HEK293 (cell line): ENCODE measurements around the gene C6orf136.

Experiments used
- GLI2 ChIP-seq: fragments of 450-650 bp; formaldehyde crosslinking; IDR thresholded peaks from 2 replicates; pipeline ENCODE4; 2017; ENCODE audit warnings: missing biosample characterization, missing genetic modification characterization, low read depth, borderline replicate concordance
- IKZF3 ChIP-seq: fragments of 450-650 bp; IDR thresholded peaks from 2 replicates; pipeline ENCODE4 v1.5.0; 2018; ENCODE audit warnings: missing biosample characterization, mild to moderate bottlenecking, missing genetic modification characterization, moderate library complexity
- KLF8 ChIP-seq: fragments of 450-650 bp; formaldehyde crosslinking; IDR thresholded peaks from 2 replicates; pipeline ENCODE4 v1.5.1; 2016; ENCODE audit warnings: missing biosample characterization, missing genetic modification characterization
- RBAK ChIP-seq: fragments of 450-650 bp; formaldehyde crosslinking; IDR thresholded peaks from 2 replicates; pipeline ENCODE4 v1.5.1; 2016; ENCODE audit warnings: missing biosample characterization, missing genetic modification characterization
- YY2 ChIP-seq: fragments of 450-650 bp; formaldehyde crosslinking; IDR thresholded peaks from 2 replicates; pipeline ENCODE4 v1.5.1; 2016; ENCODE audit warnings: missing biosample characterization, missing genetic modification characterization
- ZBTB8A ChIP-seq: fragments of 450-650 bp; formaldehyde crosslinking; IDR thresholded peaks from 2 replicates; pipeline ENCODE4 v1.5.1; 2016; ENCODE audit warnings: missing biosample characterization, missing genetic modification characterization
- ZFP37 ChIP-seq: fragments of 450-650 bp; formaldehyde crosslinking; IDR thresholded peaks from 2 replicates; pipeline ENCODE4 v1.5.1; 2016; ENCODE audit warnings: missing biosample characterization, missing genetic modification characterization
- ZNF10 ChIP-seq: fragments of 450-650 bp; formaldehyde crosslinking; IDR thresholded peaks from 2 replicates; pipeline ENCODE4 v1.5.1; 2017; ENCODE audit warnings: missing biosample characterization, missing genetic modification characterization
- ZNF138 ChIP-seq: fragments of 450-650 bp; formaldehyde crosslinking; IDR thresholded peaks from 2 replicates; pipeline ENCODE4 v1.5.1; 2016; ENCODE audit warnings: missing biosample characterization, missing genetic modification characterization, borderline replicate concordance
- ZNF175 ChIP-seq: fragments of 450-650 bp; formaldehyde crosslinking; IDR thresholded peaks from 2 replicates; pipeline ENCODE4 v1.5.1; 2016; ENCODE audit warnings: missing biosample characterization, missing genetic modification characterization
- ZNF19 ChIP-seq: fragments of 450-650 bp; formaldehyde crosslinking; IDR thresholded peaks from 2 replicates; pipeline ENCODE4; 2016; ENCODE audit warnings: missing biosample characterization, missing genetic modification characterization, low read depth
- ZNF211 ChIP-seq: fragments of 450-650 bp; formaldehyde crosslinking; IDR thresholded peaks from 2 replicates; pipeline ENCODE4 v1.5.1; 2016; ENCODE audit warnings: low read depth, missing biosample characterization, missing genetic modification characterization
- ZNF239 ChIP-seq: fragments of 450-650 bp; formaldehyde crosslinking; IDR thresholded peaks from 2 replicates; pipeline ENCODE4 v1.5.1; 2016; ENCODE audit warnings: missing biosample characterization, missing genetic modification characterization
- ZNF426 ChIP-seq: fragments of 450-650 bp; formaldehyde crosslinking; IDR thresholded peaks from 2 replicates; pipeline ENCODE4 v1.5.1; 2017; ENCODE audit warnings: missing biosample characterization, missing genetic modification characterization, mild to moderate bottlenecking, inconsistent platforms, moderate library complexity
- ZNF501 ChIP-seq: fragments of 450-650 bp; formaldehyde crosslinking; IDR thresholded peaks from 2 replicates; pipeline ENCODE4 v1.5.1; 2016; ENCODE audit warnings: missing biosample characterization, missing genetic modification characterization
- ZNF561 ChIP-seq: fragments of 450-650 bp; IDR thresholded peaks from 2 replicates; pipeline ENCODE4 v1.5.1; 2018; ENCODE audit warnings: missing biosample characterization, missing genetic modification characterization, borderline replicate concordance
- ZNF677 ChIP-seq: fragments of 450-650 bp; IDR thresholded peaks from 2 replicates; pipeline ENCODE4 v1.5.0; 2018; ENCODE audit warnings: missing biosample characterization, mild to moderate bottlenecking, missing genetic modification characterization, moderate library complexity
- ZNF701 ChIP-seq: fragments of 450-650 bp; formaldehyde crosslinking; IDR thresholded peaks from 2 replicates; pipeline ENCODE4 v1.5.1; 2016; ENCODE audit warnings: missing biosample characterization, missing genetic modification characterization
- ZNF747 ChIP-seq: fragments of 450-650 bp; formaldehyde crosslinking; IDR thresholded peaks from 2 replicates; pipeline ENCODE4 v1.5.1; 2016; ENCODE audit warnings: missing biosample characterization, missing genetic modification characterization
- ZNF785 ChIP-seq: fragments of 450-650 bp; formaldehyde crosslinking; IDR thresholded peaks from 2 replicates; pipeline ENCODE4 v1.5.1; 2016; ENCODE audit warnings: missing biosample characterization, missing genetic modification characterization
- ZNF791 ChIP-seq: fragments of 450-650 bp; formaldehyde crosslinking; IDR thresholded peaks from 2 replicates; pipeline ENCODE4 v1.5.1; 2016; ENCODE audit warnings: missing biosample characterization, missing genetic modification characterization
- ZNF837 ChIP-seq: fragments of 450-650 bp; formaldehyde crosslinking; IDR thresholded peaks from 2 replicates; pipeline ENCODE4 v1.5.1; 2016; ENCODE audit warnings: missing biosample characterization, missing genetic modification characterization
- TF ChIP-seq, protein P1 (sequence below): fragments of 450-650 bp; formaldehyde crosslinking; IDR thresholded peaks from 2 replicates; pipeline ENCODE4 v1.5.1; 2016; ENCODE audit warnings: missing biosample characterization, missing genetic modification characterization, borderline replicate concordance
- TF ChIP-seq, protein P2 (sequence below): IDR thresholded peaks from 2 replicates; pipeline ENCODE4 v1.6.1; 2011; ENCODE audit warnings: mild to moderate bottlenecking, low read depth, low read length, borderline replicate concordance
- TF ChIP-seq, protein P3 (sequence below): fragments of 450-650 bp; formaldehyde crosslinking; IDR thresholded peaks from 2 replicates; pipeline ENCODE4 v1.5.1; 2016; ENCODE audit warnings: missing biosample characterization, missing genetic modification characterization, low read depth
- TF ChIP-seq, protein P4 (sequence below): fragments of 450-650 bp; IDR thresholded peaks from 2 replicates; pipeline ENCODE4 v1.5.1; 2018; ENCODE audit warnings: missing biosample characterization, missing genetic modification characterization
- TF ChIP-seq, protein P5 (sequence below): fragments of 450-650 bp; formaldehyde crosslinking; IDR thresholded peaks from 2 replicates; pipeline ENCODE4 v1.5.1; 2017; ENCODE audit warnings: missing biosample characterization, missing genetic modification characterization

Gene C6orf136

DNA sequence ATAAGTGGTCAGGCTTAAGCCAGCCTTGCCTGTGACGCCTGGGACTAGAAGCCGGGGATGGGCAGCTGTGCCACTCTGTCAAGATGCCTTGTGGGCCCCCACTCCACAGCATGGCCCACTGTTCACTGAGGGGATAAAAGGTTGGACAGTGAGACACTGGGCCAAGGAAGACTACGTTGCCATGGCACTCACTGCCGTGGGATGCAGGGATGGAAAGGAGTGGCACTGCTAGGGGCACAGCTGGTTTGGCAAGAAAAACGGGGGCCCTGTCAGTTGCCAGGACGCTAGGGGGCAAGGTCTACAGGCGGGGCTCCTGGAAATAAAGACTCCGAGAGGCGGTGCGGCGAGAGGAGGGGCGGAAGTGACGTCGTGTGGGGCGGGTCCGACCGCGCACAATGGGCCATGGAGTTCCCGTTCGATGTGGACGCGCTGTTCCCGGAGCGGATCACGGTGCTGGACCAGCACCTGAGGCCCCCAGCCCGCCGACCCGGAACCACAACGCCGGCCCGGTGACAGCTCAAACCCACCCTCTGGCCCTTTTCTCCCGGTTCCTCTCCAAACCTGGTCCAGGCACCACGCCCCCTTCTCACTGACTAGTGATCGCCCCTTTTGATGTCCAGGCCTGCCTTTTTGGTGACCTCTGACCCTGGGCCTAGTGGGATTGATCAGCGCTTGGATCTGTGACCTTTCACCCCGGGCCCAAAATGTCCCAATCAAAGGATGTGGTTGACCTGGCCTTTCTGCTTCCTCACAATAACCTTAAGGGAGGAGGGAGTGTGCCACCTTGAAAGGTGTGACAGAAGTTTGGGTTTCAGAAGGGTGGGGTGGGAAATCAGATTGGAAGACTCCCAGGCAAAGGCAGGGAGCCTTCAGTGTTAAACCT is 20.2 kb upstream of the C6orf136 start, which contains the start of gene ATAT1 (continued):
- TF ChIP-seq, protein P1, sequence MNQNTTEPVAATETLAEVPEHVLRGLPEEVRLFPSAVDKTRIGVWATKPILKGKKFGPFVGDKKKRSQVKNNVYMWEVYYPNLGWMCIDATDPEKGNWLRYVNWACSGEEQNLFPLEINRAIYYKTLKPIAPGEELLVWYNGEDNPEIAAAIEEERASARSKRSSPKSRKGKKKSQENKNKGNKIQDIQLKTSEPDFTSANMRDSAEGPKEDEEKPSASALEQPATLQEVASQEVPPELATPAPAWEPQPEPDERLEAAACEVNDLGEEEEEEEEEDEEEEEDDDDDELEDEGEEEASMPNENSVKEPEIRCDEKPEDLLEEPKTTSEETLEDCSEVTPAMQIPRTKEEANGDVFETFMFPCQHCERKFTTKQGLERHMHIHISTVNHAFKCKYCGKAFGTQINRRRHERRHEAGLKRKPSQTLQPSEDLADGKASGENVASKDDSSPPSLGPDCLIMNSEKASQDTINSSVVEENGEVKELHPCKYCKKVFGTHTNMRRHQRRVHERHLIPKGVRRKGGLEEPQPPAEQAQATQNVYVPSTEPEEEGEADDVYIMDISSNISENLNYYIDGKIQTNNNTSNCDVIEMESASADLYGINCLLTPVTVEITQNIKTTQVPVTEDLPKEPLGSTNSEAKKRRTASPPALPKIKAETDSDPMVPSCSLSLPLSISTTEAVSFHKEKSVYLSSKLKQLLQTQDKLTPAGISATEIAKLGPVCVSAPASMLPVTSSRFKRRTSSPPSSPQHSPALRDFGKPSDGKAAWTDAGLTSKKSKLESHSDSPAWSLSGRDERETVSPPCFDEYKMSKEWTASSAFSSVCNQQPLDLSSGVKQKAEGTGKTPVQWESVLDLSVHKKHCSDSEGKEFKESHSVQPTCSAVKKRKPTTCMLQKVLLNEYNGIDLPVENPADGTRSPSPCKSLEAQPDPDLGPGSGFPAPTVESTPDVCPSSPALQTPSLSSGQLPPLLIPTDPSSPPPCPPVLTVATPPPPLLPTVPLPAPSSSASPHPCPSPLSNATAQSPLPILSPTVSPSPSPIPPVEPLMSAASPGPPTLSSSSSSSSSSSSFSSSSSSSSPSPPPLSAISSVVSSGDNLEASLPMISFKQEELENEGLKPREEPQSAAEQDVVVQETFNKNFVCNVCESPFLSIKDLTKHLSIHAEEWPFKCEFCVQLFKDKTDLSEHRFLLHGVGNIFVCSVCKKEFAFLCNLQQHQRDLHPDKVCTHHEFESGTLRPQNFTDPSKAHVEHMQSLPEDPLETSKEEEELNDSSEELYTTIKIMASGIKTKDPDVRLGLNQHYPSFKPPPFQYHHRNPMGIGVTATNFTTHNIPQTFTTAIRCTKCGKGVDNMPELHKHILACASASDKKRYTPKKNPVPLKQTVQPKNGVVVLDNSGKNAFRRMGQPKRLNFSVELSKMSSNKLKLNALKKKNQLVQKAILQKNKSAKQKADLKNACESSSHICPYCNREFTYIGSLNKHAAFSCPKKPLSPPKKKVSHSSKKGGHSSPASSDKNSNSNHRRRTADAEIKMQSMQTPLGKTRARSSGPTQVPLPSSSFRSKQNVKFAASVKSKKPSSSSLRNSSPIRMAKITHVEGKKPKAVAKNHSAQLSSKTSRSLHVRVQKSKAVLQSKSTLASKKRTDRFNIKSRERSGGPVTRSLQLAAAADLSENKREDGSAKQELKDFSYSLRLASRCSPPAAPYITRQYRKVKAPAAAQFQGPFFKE = no peak
- TF ChIP-seq ZNF677 (tag by site-specific recombination) (no peak), ZNF501 (tag by site-specific recombination) (peak; percentile 74; the same call in 1 of the 2 replicates), IKZF3 (tag by site-specific recombination) (no peak), ZNF791 (tag by site-specific recombination) (no peak), RBAK (no peak), ZNF138 (tag by site-specific recombination) (no peak), ZNF785 (tag by site-specific recombination) (no peak), ZNF10 (0 out of 2 replicates have a peak, but pooled peaks have one; percentile 46), ZNF561 (tag by site-specific recombination) (no peak), KLF8 (tag by site-specific recombination) (peak; percentile 89), ZNF211 (tag by site-specific recombination) (no peak), ZNF175 (tag by site-specific recombination) (no peak), YY2 (tag by site-specific recombination) (no peak), ZBTB8A (tag by site-specific recombination) (peak; percentile 37), ZNF19 (tag by site-specific recombination) (no peak), ZNF837 (tag by site-specific recombination) (no peak), ZNF239 (no peak), ZNF701 (no peak), ZNF426 (no peak), ZFP37 (peak; percentile 73), ZNF747 (tag by site-specific recombination) (no peak), GLI2 (tag by site-specific recombination) (no peak)
- TF ChIP-seq, protein P2, sequence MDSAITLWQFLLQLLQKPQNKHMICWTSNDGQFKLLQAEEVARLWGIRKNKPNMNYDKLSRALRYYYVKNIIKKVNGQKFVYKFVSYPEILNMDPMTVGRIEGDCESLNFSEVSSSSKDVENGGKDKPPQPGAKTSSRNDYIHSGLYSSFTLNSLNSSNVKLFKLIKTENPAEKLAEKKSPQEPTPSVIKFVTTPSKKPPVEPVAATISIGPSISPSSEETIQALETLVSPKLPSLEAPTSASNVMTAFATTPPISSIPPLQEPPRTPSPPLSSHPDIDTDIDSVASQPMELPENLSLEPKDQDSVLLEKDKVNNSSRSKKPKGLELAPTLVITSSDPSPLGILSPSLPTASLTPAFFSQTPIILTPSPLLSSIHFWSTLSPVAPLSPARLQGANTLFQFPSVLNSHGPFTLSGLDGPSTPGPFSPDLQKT = no peak
- TF ChIP-seq, protein P3, sequence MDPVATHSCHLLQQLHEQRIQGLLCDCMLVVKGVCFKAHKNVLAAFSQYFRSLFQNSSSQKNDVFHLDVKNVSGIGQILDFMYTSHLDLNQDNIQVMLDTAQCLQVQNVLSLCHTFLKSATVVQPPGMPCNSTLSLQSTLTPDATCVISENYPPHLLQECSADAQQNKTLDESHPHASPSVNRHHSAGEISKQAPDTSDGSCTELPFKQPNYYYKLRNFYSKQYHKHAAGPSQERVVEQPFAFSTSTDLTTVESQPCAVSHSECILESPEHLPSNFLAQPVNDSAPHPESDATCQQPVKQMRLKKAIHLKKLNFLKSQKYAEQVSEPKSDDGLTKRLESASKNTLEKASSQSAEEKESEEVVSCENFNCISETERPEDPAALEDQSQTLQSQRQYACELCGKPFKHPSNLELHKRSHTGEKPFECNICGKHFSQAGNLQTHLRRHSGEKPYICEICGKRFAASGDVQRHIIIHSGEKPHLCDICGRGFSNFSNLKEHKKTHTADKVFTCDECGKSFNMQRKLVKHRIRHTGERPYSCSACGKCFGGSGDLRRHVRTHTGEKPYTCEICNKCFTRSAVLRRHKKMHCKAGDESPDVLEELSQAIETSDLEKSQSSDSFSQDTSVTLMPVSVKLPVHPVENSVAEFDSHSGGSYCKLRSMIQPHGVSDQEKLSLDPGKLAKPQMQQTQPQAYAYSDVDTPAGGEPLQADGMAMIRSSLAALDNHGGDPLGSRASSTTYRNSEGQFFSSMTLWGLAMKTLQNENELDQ (tag by site-specific recombination) = no peak
- TF ChIP-seq, protein P4, sequence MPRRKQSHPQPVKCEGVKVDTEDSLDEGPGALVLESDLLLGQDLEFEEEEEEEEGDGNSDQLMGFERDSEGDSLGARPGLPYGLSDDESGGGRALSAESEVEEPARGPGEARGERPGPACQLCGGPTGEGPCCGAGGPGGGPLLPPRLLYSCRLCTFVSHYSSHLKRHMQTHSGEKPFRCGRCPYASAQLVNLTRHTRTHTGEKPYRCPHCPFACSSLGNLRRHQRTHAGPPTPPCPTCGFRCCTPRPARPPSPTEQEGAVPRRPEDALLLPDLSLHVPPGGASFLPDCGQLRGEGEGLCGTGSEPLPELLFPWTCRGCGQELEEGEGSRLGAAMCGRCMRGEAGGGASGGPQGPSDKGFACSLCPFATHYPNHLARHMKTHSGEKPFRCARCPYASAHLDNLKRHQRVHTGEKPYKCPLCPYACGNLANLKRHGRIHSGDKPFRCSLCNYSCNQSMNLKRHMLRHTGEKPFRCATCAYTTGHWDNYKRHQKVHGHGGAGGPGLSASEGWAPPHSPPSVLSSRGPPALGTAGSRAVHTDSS (tag by site-specific recombination) = no peak
- TF ChIP-seq, protein P5, sequence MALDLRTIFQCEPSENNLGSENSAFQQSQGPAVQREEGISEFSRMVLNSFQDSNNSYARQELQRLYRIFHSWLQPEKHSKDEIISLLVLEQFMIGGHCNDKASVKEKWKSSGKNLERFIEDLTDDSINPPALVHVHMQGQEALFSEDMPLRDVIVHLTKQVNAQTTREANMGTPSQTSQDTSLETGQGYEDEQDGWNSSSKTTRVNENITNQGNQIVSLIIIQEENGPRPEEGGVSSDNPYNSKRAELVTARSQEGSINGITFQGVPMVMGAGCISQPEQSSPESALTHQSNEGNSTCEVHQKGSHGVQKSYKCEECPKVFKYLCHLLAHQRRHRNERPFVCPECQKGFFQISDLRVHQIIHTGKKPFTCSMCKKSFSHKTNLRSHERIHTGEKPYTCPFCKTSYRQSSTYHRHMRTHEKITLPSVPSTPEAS (tag by site-specific recombination) = no peak
